Hypothalamus (tissue), 51 donors: ENCODE results near the gene PPP1R18.

Experiments used
- DNase-seq, 51 donors: peaks; one replicate each; lab custom pipeline; 2025; lab: John Stamatoyannopoulos, UW

The PPP1R18 gene

DNA sequence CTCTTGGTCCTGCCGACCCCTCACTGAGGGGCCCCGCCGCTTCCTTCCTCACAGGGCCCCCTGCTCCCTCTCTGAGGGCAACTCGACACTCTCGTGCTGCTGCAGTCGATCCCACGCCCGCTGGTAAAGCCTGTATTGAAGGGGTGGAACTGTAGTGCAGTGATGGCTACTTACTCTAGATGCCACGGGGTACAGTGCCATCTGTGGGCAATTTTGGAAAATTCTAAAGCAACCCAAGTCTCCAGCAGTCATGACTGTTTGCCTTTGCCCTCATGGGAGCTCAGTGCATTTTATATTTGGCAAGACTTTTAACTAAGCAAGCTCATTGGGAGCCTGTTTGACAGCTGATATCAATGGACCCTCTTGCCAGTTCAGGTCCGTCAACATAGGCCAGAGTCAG lies 46.0 kb downstream of the PPP1R18 start:
- no peak for DNase-seq

- no peak for DNase-seq
These were observed 50.6 kb downstream of the PPP1R18 start for GRCh38 chr6:30635834-30636233.

DNA sequence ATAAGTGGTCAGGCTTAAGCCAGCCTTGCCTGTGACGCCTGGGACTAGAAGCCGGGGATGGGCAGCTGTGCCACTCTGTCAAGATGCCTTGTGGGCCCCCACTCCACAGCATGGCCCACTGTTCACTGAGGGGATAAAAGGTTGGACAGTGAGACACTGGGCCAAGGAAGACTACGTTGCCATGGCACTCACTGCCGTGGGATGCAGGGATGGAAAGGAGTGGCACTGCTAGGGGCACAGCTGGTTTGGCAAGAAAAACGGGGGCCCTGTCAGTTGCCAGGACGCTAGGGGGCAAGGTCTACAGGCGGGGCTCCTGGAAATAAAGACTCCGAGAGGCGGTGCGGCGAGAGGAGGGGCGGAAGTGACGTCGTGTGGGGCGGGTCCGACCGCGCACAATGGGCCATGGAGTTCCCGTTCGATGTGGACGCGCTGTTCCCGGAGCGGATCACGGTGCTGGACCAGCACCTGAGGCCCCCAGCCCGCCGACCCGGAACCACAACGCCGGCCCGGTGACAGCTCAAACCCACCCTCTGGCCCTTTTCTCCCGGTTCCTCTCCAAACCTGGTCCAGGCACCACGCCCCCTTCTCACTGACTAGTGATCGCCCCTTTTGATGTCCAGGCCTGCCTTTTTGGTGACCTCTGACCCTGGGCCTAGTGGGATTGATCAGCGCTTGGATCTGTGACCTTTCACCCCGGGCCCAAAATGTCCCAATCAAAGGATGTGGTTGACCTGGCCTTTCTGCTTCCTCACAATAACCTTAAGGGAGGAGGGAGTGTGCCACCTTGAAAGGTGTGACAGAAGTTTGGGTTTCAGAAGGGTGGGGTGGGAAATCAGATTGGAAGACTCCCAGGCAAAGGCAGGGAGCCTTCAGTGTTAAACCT lies 59.7 kb downstream of the PPP1R18 start, which contains the start of gene ATAT1:
TSS of gene ATAT1 (plus strand) at position 391 of the 883 bp plus-strand sequence.
- peak; percentile 24 to 97 (median 85) for DNase-seq
